HL-60 (cell line): ENCODE measurements around the gene DYRK2.

ENCODE experiments used
- DNase-seq, 2 experiments: peaks; one replicate each; pipeline ENCODE4 v3.0.0-alpha.2; 2010 to 2020; ENCODE audit warnings: low read depth in 1 of 2, low spot score in 1 of 2
- H3K27ac ChIP-seq: fragments of 250-450 bp; sonication (Bioruptor Pico); replicated peaks from 2 replicates; pipeline ENCODE4 v1.5.1; 2020; ENCODE audit warnings: mild to moderate bottlenecking, moderate library complexity
- H3K27me3 ChIP-seq: fragments of 250-450 bp; sonication (Bioruptor Pico); 2 replicates; pipeline ENCODE4 v1.5.1; 2021; ENCODE audit warnings: mild to moderate bottlenecking, moderate library complexity; ENCODE audit not compliant: insufficient read depth, poor library complexity, severe bottlenecking
- H3K4me3 ChIP-seq: replicated peaks from 2 replicates; pipeline ENCODE4 v1.5.1; 2011; ENCODE audit warnings: mild to moderate bottlenecking, control low read depth, low read length; ENCODE audit not compliant: insufficient read depth
- CTCF ChIP-seq: IDR thresholded peaks from one replicate; pipeline ENCODE4 v1.5.1; 2011; ENCODE audit warnings: low read length, control low read depth, inconsistent platforms; ENCODE audit not compliant: insufficient read depth
- GABPA ChIP-seq: IDR thresholded peaks from 2 replicates; pipeline ENCODE4 v1.6.1; 2012; ENCODE audit warnings: low read depth
- POLR2AphosphoS5 ChIP-seq: IDR thresholded peaks from 2 replicates; pipeline ENCODE4 v1.6.1; 2012; ENCODE audit warnings: low read depth
- REST ChIP-seq: IDR thresholded peaks from 2 replicates; pipeline ENCODE4 v1.6.1; 2012; ENCODE audit warnings: low read depth; ENCODE audit not compliant: insufficient replicate concordance
- SPI1 ChIP-seq: IDR thresholded peaks from 2 replicates; pipeline ENCODE4 v1.6.1; 2012; ENCODE audit warnings: low read depth, mild to moderate bottlenecking, borderline replicate concordance

The DYRK2 gene

GRCh38 chr12:67681941-67682620 is 33.5 kb downstream of the DYRK2 start:
- Histone ChIP-seq H3K27ac (no peak overlapping the region), H3K27me3 (no peaks in the 10 kb centered on the region), H3K4me3 (no peak overlapping the region)
- no peak for DNase-seq
- TF ChIP-seq CTCF, result no peak

GRCh38 chr12:67689385-67689784 is 40.8 kb downstream of the DYRK2 start:
- TF ChIP-seq GABPA, result no peak
- H3K4me3 ChIP-seq, result no peak overlapping the region
- no peak overlapping the region for H3K27ac ChIP-seq
- H3K27me3 ChIP-seq, result no peaks in the 10 kb centered on the region
- DNase-seq, result no peak

GRCh38 chr12:67690656-67691055 is 42.1 kb downstream of the DYRK2 start:
- TF ChIP-seq GABPA, result no peak
- no peak for TF ChIP-seq POLR2AphosphoS5
- no peak for TF ChIP-seq REST
- TF ChIP-seq SPI1, result no peak
- no peak for TF ChIP-seq CTCF
- Histone ChIP-seq H3K27ac (no peak overlapping the region), H3K4me3 (no peak overlapping the region), H3K27me3 (no peaks in the 10 kb centered on the region)
- no peak for DNase-seq

- no peak for DNase-seq
- TF ChIP-seq GABPA (no peak), SPI1 (no peak), REST (no peak), CTCF (no peak), POLR2AphosphoS5 (no peak)
- no peaks in the 10 kb centered on the region for H3K27me3 ChIP-seq
- no peak overlapping the region for H3K4me3 ChIP-seq
- no peak overlapping the region for H3K27ac ChIP-seq
Measured at GRCh38 chr12:67691220-67691619, 42.7 kb downstream of the DYRK2 start.
